ENCODE data around the gene NECTIN1.
A peak's percentile ranks its signal among the peaks of the same experiment; 100 is the strongest.

NECTIN1 gene

GRCh38 chr11:119754656-119755355 is 25.8 kb upstream of the NECTIN1 start:
- no peak for DNase-seq

DNA sequence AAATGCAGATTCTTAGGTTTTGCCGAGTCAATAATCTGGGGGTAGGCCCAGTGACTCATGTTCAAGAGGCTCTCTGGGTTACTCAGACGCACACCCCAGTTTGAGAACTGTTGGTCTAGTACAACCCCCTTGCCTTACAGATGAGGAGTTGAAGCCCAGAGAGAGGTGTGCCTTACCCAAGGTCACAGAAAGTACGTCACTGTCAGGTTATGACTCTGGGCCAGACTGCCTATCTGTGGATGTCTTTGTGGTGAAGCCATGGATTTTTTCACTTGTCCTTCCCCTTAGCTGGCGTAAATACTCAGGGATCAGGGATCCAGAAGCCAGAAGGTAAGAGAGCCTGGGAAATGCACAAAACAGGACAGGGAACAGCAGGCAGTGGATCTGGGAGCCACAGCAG is 25.2 kb upstream of the NECTIN1 start:
- no peak for DNase-seq

DNA sequence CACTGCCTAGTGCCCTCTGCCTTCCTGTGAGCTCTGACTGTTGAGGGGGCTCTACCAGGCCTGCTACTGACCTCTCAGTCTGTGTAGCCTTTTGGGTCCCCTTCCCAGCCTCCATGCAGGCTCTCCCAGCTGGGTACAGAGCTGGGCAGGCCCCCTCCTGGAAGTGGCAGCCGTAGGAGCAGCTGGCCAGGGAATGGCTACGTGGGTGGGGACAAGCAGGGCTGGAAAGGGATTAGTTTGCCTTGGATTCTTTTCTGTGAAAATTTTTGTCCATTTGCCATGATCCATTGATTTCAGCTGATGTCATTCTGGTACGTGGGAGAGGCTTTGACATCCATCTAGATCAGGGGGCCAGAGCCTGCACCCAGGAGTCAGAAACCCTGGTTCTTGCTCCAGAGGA is 23.9 kb upstream of the NECTIN1 start:
- DNase-seq, result no peak

DNA sequence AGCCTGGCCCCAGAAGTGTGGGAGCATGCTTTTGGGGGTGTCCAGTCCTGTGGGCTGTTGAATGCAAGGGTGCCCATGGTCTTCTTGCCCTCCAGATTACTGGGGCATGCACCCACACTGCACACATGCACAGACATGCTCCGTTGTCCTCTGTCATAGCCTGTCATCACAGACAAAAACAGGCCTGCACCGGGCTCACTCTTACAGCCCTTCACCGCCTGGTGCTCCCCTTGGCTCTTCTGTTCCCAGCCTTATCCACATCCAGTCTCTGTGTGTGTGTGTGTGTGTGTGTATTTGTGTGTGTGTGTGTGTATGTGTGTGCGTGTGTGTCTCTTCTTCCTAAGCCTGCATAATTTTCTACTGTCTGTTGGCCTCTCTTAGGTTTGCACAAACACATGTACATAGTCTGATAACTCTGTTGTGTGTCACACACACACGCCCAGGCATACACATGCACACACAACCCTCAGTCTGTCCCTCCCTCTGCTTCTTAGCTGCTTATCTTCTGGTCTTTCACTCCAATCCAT is 23.4 kb upstream of the NECTIN1 start:
- no peak for DNase-seq

- no peak for DNase-seq
Measured at GRCh38 chr11:119750056-119750455, 21.1 kb upstream of the NECTIN1 start.

GRCh38 chr11:119749006-119749565 is 20.1 kb upstream of the NECTIN1 start:
- no peak for DNase-seq

- no peak for DNase-seq
Measured at GRCh38 chr11:119747868-119748660, 19.1 kb upstream of the NECTIN1 start.

DNA sequence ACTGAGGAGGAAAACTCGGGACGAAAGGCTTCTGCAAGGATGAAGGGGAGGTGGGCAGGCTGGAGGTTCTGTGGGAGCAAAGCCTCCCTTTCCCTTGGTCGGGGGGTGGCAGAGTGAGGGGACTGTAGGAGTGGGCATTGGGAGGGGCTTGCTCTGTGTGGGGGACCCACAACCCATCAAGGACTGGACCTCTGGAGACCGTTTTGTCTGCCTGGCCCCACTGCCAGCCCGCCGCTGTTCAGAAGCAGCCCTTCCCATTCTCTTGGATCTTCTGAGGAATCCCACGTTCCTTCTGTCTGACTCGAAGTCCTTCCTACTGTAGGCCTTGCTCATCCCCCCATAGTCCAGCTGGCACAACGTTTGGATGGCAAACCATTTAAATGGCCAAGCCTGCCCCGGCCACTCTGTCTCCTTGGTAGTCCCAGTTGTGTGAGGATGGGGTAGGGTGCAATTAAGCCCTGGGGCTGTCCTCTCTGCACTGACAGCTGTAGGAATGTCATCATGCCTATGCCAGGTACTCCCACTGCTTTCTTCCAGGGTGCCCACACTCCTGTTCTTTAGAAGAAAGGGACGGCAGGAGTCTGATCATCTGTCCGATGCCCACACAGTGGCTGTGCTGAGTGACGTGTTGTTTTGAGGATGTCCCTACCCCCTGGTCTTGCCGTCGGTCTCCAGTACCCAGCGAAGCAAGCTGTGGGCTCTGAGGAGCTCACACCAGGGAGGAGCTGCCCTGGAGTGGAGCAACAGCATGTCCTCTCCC is 17.0 kb upstream of the NECTIN1 start:
- DNase-seq, result no peak

DNA sequence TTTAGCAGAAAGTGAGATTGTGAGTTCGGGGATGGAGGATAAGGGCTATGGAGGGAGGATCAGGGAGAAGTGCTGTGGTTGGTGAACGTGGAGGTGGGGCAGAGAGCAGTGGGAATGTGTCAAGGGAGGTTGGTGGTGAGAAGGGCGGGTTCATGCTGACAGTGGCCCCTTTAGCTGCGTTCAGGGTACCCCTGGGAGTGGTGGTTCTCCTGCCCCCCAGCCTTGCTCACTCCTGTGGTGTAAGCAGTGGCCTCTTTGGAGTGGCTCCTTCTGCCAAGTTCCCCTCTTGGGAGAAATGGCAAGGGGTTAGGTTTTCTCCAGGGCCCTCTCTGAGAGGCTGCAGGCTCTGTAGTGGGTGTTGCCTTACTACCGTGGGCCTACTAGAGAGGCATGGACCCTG is 16.1 kb upstream of the NECTIN1 start:
- DNase-seq, result no peak

- DNase-seq, result no peak
Measured at GRCh38 chr11:119744577-119744976, 15.6 kb upstream of the NECTIN1 start.

GRCh38 chr11:119743006-119743405 is 14.0 kb upstream of the NECTIN1 start:
- DNase-seq, result no peak

DNA sequence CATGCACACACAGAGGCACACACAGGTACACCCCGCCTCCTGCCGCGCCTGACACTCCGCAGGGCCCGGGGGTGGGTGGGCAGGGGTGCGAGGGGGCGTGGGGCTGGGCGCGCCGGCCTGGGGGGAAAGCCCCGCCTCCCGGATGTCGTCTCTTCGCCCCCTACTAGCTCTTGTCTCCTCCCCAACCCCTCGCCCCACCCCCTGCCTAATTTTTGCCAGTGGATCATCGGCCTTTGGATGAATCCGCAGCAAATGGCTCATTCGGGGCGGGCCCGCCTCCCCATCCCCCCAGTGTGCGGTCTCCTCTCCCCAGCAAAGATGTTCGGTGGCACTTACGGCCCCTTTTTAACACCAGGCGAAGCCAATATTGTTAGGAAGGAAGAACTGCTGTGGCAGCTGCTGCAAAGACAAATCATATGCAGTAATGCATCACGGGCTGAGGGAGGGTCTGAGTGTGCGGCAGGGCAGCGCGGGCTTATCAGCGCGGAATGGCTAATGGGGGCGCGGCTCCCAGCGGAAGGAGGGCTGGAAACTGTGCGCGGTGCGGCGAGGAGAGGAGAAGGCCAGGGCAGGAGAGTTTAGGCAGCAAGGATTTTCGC is 13.4 kb upstream of the NECTIN1 start:
- no peak for DNase-seq

GRCh38 chr11:119741369-119742262 is 12.6 kb upstream of the NECTIN1 start:
- no peak for DNase-seq

DNA sequence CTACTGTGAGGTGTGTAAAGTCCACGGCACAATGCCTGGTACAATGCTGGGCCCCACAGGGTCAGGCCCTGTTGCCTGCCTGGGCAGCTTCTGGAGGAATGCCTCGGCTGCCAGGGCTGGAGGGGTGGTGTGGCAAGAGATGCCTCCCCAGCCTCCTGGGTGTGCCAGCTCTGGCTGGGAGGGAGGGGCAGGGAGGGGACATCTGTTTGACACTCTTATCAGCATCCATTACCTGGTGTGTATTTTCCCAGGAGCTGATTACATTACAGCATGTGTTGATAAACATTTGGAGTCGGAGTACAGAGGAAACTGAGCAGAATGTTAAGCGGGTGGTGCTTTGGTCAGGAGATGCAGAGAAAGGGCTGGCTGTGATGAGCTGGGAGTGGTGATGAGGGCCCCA is 11.0 kb upstream of the NECTIN1 start:
- DNase-seq, result peak in 1 of 2 experiments; percentile 42

DNA sequence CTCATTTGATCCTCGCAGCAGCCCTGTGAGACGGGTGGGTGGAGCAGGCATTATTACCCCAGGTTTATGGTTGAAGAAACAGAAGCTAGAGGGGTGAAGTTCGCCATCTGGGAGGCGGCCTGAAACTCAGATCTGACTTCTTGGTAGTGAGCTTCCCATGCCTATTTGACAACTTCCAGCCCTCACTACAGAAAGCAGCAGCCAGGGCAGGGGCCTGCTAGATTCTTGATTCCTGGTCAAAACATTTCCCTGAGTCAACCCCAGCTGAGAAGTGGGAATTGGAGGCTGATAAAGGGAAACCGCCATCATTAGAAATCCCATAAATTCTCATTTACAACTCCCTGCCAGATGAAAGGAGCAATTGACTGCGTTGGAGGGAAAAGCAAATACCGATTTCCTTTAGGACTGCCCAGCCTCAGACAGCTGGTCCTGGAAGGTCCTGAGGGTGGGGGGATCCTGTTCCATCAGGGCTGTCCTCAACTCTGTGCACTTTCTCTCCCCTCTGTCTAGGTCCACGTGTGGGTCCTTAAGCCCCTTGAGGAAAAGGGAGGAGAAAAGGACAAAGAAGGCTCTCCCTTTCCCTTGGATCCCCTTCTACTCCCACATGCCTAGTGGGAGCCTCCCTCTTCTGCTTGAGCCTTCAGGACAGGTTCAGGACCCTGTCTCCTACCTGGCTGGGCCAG is 10.2 kb upstream of the NECTIN1 start:
- DNase-seq, result peak; percentile 24 to 82

- no peak for DNase-seq
Measured at GRCh38 chr11:119738059-119738439, 9.0 kb upstream of the NECTIN1 start.

DNA sequence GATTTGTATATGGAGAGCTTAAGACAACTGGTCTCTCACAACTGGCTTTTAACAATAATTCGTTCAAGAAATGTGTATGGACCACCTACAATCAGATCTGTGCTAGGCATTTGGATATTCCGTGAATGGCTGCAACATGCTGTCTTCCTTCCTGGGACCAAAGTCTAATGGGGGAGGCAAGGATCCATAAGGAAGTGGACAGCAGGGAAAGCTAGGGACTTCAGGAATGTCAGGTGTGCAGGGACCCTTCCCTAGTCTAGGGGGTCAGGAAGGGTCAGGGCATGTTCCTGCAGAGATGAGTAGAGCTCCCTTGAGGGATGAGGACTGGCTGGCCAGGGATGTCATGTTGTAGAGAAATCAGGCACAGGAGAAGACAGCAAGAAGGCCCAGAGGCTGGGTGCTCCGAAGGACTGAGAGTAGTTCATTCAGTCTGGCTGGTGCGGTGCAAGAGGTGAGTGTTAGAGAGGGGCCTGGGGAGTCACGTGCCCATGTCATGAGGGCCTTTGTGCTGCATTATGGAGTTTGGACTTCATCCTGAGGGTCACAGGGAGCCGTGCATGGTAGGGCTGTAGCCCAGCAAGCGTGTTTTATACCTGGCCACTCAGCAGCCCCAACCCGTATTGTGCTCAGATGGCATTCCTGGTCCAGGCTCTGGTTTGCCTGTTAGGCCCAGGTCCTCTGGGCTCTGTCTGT is 8.5 kb upstream of the NECTIN1 start:
- DNase-seq, result no peak

- peak; percentile 15 to 70 for DNase-seq
Measured at GRCh38 chr11:119734788-119735187, 5.8 kb upstream of the NECTIN1 start.

DNA sequence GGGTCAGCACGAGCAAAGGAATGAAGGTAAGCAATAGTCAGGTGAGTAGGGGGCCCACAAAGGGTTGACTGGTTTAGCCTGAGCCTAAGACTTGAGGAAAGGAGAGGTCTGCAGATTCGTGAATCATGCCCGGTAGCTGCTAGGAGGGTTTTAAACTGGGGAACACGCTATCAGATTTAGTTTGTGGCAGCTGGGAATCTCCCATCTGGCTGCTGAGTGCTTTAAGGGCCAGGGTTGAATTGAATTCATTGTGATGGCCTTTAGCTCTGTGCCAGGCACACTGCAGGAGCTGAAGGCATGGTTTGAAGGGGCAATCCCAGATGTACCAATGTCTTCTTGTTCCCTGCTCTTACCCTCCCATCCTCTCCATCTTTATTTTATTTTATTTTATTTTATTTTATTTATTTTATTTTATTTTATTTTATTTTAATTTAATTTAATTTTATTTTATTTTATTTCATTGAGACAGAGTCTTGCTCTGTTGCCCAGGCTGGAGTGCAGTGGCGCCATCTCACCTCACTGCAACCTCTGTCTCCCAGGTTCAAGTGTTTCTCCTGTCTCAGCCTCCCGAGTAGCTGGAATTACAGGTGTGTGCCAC is 1.9 kb upstream of the NECTIN1 start:
- DNase-seq, result no peak
